GM10847 (cell line): Measurements from ENCODE around the gene CACNG6.

ENCODE experiments used
- POLR2A ChIP-seq: IDR thresholded peaks from 2 replicates; pipeline ENCODE4 v1.6.1; 2011; ENCODE audit not compliant: insufficient read length; ENCODE audit errors: extremely low read depth

CACNG6 gene

GRCh38 chr19:53991224-53992113, at the start of gene CACNG6:
Gene CACNG6, plus strand, starts transcription at chr19:53991637. Its CDS starts 1,241 bp downstream, at chr19:53992878.
- no peak for TF ChIP-seq POLR2A

GRCh38 chr19:53942001-53942786, 49.2 kb upstream of the CACNG6 start:
- TF ChIP-seq POLR2A: no peak

GRCh38 chr19:53944416-53944815, 47.0 kb upstream of the CACNG6 start:
- no peak for TF ChIP-seq POLR2A

- no peak for TF ChIP-seq POLR2A
Observed at GRCh38 chr19:53944933-53945332, 46.5 kb upstream of the CACNG6 start.

- TF ChIP-seq POLR2A: no peak
Observed at GRCh38 chr19:53945441-53945840, 46.0 kb upstream of the CACNG6 start.

GRCh38 chr19:53945998-53946397, 45.4 kb upstream of the CACNG6 start:
- TF ChIP-seq POLR2A: no peak

- TF ChIP-seq POLR2A: no peak
Observed at GRCh38 chr19:53947624-53948023, 43.8 kb upstream of the CACNG6 start.

- no peak for TF ChIP-seq POLR2A
Observed at GRCh38 chr19:53951436-53951835, 40.0 kb upstream of the CACNG6 start.

- TF ChIP-seq POLR2A: no peak
Observed at GRCh38 chr19:53951947-53952346, 39.5 kb upstream of the CACNG6 start.

- TF ChIP-seq POLR2A: no peak
Observed at GRCh38 chr19:53953383-53953782, 38.1 kb upstream of the CACNG6 start.

GRCh38 chr19:53957448-53958167, 33.8 kb upstream of the CACNG6 start:
- no peak for TF ChIP-seq POLR2A

GRCh38 chr19:53958168-53958571, 33.3 kb upstream of the CACNG6 start:
- no peak for TF ChIP-seq POLR2A

- TF ChIP-seq POLR2A: no peak
Observed at GRCh38 chr19:53958823-53959757, 32.3 kb upstream of the CACNG6 start.

GRCh38 chr19:53960187-53960586, 31.2 kb upstream of the CACNG6 start:
- TF ChIP-seq POLR2A: no peak

GRCh38 chr19:53960886-53961285, 30.6 kb upstream of the CACNG6 start:
- no peak for TF ChIP-seq POLR2A
